Measurements from ENCODE around the gene FCRLA.
"Not testable (repeated sequence)": the region's sequence is repeated elsewhere in the genome, so short reads cannot be mapped to it uniquely, and the experiment has no call there.

The FCRLA gene

DNA sequence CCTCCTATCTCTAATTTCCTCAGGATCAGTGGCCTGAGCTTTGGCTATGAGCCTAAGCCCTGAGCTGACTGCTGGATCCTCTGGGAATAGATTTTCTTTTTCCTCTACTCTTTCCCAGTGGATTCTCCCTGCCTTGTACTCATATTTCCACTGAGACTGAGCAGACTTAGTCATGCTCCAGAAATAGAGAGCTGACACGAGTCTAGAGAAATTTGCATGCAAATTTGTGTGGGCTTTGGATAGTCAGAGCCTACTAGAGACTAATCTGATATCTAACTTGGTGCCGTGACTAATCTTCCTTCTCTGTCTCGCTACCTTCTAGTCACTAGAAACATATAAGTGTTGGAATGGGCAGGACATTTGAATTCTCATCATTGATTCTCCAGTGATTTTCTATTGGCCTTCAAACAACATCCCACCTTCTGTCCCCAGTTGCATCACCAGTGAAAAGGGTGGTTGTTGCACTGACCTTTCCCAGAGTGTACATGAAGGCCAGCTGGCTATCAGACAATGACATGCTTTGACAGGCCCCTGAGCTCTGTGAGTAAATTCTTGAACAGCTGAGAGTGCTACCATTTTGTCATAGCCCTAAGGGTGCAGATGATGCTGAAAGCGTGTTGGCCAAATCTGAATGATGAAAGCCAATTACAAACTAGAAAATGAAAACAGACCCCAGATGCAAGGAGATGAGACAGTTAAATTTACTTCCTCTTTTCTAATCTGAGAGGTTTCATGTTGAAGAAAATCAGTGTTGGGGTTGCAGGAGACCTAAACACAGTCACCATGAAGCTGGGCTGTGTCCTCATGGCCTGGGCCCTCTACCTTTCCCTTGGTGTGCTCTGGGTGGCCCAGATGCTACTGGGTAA lies at the start of gene FCRLA:
FCRLA (plus strand) TSS at position 748 of the 866 bp plus-strand sequence; CDS start at position 784, 36 bp downstream.
- H3K4me3 ChIP-seq (ENCODE audit: low read depth, low read length), result no peak within 1 kb of the TSS
- DNase-seq (ENCODE audit: low read depth), result peak; percentile 87

DNA sequence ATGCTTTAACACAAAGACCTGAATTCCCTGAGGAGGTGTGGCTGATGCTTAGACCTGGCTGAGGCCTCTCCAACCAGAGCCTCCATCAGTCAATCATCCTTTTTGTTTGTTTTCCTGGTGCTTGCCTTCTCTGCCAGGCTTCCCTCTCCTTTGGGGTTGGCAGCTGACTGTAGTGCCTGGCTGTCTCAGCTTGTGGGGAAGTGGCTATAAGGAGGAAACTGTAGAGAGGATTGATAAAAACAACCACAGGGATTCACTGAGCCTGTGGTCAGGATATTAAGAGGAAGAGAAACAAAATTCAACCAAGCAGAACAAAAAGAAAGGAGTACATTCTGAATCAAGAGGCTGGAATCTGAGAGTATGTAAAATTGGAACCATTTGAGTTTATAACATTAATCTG lies 48.5 kb upstream of the FCRLA start:
- not testable (repeated sequence) for DNase-seq (ENCODE audit: low read depth); H3K4me3 ChIP-seq (ENCODE audit: low read depth, low read length)

GRCh38 chr1:161661660-161662311 lies 45.2 kb upstream of the FCRLA start:
- not testable (repeated sequence) for H3K4me3 ChIP-seq (ENCODE audit: low read depth, low read length); DNase-seq (ENCODE audit: low read depth)

GRCh38 chr1:161662684-161663339 lies 44.2 kb upstream of the FCRLA start, which contains the start of gene FCGR2B:
FCGR2B (plus strand) TSS chr1:161663143; CDS start chr1:161663242, 99 bp downstream.
- not testable (repeated sequence) for H3K4me3 ChIP-seq (ENCODE audit: low read depth, low read length); DNase-seq (ENCODE audit: low read depth)

GRCh38 chr1:161663569-161663968 lies 43.5 kb upstream of the FCRLA start:
- not testable (repeated sequence) for H3K4me3 ChIP-seq (ENCODE audit: low read depth, low read length); DNase-seq (ENCODE audit: low read depth)

DNA sequence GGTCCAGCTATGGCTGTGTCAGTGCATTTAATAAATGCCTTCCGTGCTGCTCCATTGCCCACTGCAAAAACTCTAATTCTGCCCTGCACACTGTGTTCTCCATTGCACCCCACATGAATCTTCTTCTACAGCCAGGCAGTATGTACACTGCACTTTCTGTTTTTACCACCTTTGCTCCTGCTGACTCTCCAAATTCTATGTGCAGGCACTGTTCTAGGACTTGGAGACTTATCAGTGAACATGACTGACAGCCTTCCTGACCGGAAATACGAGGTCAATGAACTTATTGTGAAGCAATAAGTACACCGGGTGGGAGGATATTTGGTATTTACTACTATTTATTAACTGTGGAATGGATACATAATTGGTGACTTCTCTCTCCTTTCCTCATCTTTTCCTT lies 42.3 kb upstream of the FCRLA start:
- H3K4me3 ChIP-seq (ENCODE audit: low read depth, low read length); DNase-seq (ENCODE audit: low read depth): not testable (repeated sequence)

GRCh38 chr1:161671045-161672020 lies 35.7 kb upstream of the FCRLA start:
- not testable (repeated sequence) for DNase-seq (ENCODE audit: low read depth); H3K4me3 ChIP-seq (ENCODE audit: low read depth, low read length)

DNA sequence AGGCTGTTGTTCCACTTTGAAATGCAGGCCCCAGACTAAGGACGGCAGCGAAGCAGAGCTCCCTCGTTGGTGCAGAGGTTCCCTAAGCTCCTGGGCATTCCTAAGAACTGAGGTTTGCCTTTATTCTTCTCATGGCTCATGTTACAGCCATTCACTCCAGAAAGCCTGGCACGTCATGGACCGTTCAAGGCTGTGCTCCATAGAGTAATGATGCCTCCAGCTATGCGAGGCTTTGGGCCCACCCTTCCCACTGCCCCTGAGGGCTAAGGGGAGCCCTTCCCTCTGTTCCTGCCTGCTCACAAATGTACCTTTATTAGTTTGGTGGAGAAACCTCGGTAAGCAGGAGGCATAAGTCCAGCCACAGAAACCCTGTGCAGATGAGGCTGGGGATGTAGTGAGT lies 33.6 kb upstream of the FCRLA start:
- DNase-seq (ENCODE audit: low read depth); H3K4me3 ChIP-seq (ENCODE audit: low read depth, low read length): not testable (repeated sequence)

GRCh38 chr1:161674447-161674846 lies 32.6 kb upstream of the FCRLA start:
- not testable (repeated sequence) for DNase-seq (ENCODE audit: low read depth); H3K4me3 ChIP-seq (ENCODE audit: low read depth, low read length)

GRCh38 chr1:161674908-161675307 lies 32.1 kb upstream of the FCRLA start:
- not testable (repeated sequence) for H3K4me3 ChIP-seq (ENCODE audit: low read depth, low read length); DNase-seq (ENCODE audit: low read depth)

GRCh38 chr1:161676441-161676840 lies 30.6 kb upstream of the FCRLA start:
- DNase-seq (ENCODE audit: low read depth), result no peak
- H3K4me3 ChIP-seq (ENCODE audit: low read depth, low read length), result no peak overlapping the region

DNA sequence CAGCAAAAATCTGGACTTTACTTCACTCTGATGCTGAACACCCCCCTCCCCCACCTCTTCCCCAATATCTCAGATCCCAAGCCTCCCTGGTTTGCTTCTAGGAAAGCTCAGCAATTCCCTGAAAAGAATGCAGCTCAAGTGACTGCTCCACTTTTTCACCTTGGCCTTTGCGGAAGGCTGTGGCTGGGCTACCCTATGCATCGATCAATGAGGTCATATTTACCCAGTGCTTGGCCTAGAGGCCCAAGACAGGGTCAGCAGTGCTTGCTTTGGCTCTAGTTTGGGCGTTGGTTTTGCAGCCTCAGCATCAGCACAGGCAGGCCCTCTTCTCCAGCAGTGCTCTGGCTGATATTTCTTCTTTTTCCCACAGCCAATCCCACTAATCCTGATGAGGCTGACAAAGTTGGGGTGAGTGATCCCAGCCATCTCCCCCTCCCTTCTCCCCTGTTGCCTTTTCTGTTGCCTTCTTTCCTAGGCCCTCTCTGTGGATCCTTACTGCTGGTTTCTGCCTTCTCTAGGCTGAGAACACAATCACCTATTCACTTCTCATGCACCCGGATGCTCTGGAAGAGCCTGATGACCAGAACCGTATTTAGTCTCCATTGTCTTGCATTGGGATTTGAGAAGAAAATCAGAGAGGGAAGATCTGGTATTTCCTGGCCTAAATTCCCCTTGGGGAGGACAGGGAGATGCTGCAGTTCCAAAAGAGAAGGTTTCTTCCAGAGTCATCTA lies 29.9 kb upstream of the FCRLA start:
- DNase-seq (ENCODE audit: low read depth), result no peak
- H3K4me3 ChIP-seq (ENCODE audit: low read depth, low read length), result no peak overlapping the region

DNA sequence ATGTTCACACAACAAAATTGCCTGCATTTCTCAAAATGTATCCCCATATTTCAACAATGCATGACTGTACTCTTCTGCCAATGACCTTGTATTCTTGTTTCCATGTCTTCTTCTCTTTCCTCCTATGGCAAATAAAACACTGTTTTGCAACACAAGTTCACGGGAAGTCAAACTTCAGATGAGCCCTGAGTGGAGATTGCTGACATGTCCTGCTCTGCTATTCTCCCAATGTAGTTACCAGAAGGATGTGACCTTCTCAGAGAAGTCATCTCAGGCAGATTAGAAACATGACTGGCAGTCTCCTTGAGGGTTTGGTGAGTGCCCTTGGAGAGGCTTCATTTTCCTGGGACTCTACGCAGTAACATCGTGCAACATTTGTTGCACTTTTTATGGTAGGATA lies 28.5 kb upstream of the FCRLA start:
- H3K4me3 ChIP-seq (ENCODE audit: low read depth, low read length), result no peak overlapping the region
- DNase-seq (ENCODE audit: low read depth), result no peak

DNA sequence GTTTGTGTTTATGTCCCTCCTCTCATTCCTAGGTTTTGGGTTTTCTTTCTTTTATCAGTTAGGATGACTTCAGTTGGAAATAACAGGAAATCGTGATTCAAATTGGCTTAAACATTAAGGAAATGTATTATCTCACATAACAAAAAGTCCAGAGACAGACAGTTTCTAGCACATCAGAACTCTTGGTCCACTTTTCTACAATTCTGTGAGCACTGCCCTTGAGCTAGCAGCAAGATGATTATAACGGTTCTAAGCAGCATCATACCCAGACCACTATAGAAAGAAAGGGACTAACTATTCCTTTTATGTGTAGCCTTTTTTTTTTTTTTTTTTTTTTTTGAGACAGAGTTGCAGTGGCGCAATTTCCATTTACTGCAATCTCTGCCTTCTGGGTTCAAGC lies 25.1 kb upstream of the FCRLA start:
- DNase-seq (ENCODE audit: low read depth), result no peak
- H3K4me3 ChIP-seq (ENCODE audit: low read depth, low read length), result no peak overlapping the region

GRCh38 chr1:161688946-161689345 lies 18.1 kb upstream of the FCRLA start:
- no peak for DNase-seq (ENCODE audit: low read depth)
- no peak overlapping the region for H3K4me3 ChIP-seq (ENCODE audit: low read depth, low read length)

DNA sequence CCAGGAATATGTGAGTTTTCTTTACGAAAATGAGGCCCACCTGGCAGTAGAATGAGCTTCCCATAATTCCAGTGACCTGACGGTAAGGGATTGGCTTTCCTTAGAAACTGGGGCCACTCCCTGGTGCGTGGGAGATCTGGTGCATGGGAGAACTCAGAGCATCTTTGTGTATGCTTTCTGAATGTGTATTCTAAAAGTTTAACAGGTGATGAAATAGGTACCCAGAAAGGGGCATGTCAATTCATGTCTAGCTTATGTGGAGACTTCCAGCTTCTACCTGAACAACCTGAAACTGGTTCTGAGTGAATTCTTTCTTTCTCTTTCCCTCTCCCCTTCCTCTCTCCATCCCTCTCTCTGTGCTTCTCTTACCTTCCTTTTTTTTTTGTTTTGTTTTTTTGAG lies 15.2 kb upstream of the FCRLA start:
- no peak overlapping the region for H3K4me3 ChIP-seq (ENCODE audit: low read depth, low read length)
- no peak for DNase-seq (ENCODE audit: low read depth)

DNA sequence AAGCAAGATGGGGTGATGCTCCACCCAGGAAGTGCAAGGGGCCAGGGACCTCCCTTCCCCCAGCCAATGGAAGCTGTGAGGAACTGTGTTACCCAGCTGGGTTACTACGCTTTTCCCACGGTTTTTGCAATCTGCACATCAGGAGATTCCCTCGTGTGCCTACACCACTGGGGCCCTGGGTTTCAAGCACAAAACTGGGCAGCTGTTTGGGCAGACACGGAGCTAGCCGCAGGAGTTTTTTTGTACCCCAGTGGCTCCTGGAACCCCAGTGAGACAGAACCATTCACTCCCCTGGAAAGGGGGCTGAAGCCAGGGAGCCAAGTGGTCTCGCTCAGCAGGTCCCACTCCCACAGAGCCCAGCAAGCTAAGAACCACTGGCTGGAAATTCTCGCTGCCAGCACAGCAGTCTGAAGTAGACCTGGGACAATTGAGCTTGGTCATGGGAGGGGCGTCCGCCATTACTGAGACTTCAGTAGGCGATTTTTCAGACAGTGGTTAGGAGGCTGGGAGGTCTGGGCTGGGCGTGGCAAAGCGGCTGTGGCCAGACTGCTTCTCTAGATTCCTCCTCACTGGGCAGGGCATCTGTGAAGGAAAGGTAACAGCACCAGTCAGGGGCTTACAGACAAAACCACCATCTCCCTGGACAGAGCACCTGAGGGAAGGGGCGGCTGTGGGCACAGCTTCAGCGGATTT lies 13.9 kb upstream of the FCRLA start:
- H3K4me3 ChIP-seq (ENCODE audit: low read depth, low read length); DNase-seq (ENCODE audit: low read depth): not testable (repeated sequence)

GRCh38 chr1:161698302-161698701 lies 8.7 kb upstream of the FCRLA start:
- DNase-seq (ENCODE audit: low read depth); H3K4me3 ChIP-seq (ENCODE audit: low read depth, low read length): not testable (repeated sequence)
